Astrocyte of the hippocampus (primary cell): Measurements from ENCODE around the gene ANGPTL2.

Experiments
- DNase-seq: peaks from one replicate; pipeline ENCODE4 v3.0.0; 2011; ENCODE audit warnings: low read depth, low spot score

Gene ANGPTL2

GRCh38 chr9:127096208-127096607 is 26.2 kb downstream of the ANGPTL2 start:
- no peak for DNase-seq

- DNase-seq: no peak
Observed at GRCh38 chr9:127095411-127095810, 27.0 kb downstream of the ANGPTL2 start.

GRCh38 chr9:127093319-127094020 is 29.0 kb downstream of the ANGPTL2 start:
- DNase-seq: no peak

- peak; percentile 54 for DNase-seq
Observed at GRCh38 chr9:127092041-127092608, 30.3 kb downstream of the ANGPTL2 start.

GRCh38 chr9:127091526-127091925 is 30.9 kb downstream of the ANGPTL2 start:
- no peak for DNase-seq

- no peak for DNase-seq
Observed at GRCh38 chr9:127090341-127090985, 32.0 kb downstream of the ANGPTL2 start.

- DNase-seq: no peak
Observed at GRCh38 chr9:127089631-127090081, 32.8 kb downstream of the ANGPTL2 start.

GRCh38 chr9:127088724-127089615 is 33.5 kb downstream of the ANGPTL2 start:
- DNase-seq: no peak

- DNase-seq: no peak
Observed at GRCh38 chr9:127087836-127088235, 34.6 kb downstream of the ANGPTL2 start.

- DNase-seq: no peak
Observed at GRCh38 chr9:127087411-127087810, 35.0 kb downstream of the ANGPTL2 start.

GRCh38 chr9:127086771-127087170 is 35.7 kb downstream of the ANGPTL2 start:
- DNase-seq: no peak

- no peak for DNase-seq
Observed at GRCh38 chr9:127085186-127085585, 37.2 kb downstream of the ANGPTL2 start.

GRCh38 chr9:127084076-127085039 is 38.1 kb downstream of the ANGPTL2 start:
- no peak for DNase-seq

- no peak for DNase-seq
Observed at GRCh38 chr9:127083138-127083980, 39.1 kb downstream of the ANGPTL2 start.

GRCh38 chr9:127081250-127082185 is 40.9 kb downstream of the ANGPTL2 start:
- DNase-seq: no peak

GRCh38 chr9:127079446-127080140 is 42.8 kb downstream of the ANGPTL2 start:
- no peak for DNase-seq

- no peak for DNase-seq
Observed at GRCh38 chr9:127078988-127079387, 43.4 kb downstream of the ANGPTL2 start.

GRCh38 chr9:127078336-127078735 is 44.1 kb downstream of the ANGPTL2 start:
- no peak for DNase-seq
